ENCODE data around the gene SND1.

The SND1 gene

GRCh38 chr7:127732306-127732705, 80.3 kb downstream of the SND1 start:
- DNase-seq, result peak; percentile 26

GRCh38 chr7:127733986-127734385, 82.0 kb downstream of the SND1 start:
- DNase-seq, result no peak

- no peak for DNase-seq
These were observed 84.5 kb downstream of the SND1 start for GRCh38 chr7:127736511-127736910.

GRCh38 chr7:127738859-127739258, 86.9 kb downstream of the SND1 start:
- DNase-seq, result no peak

- DNase-seq, result no peak
These were observed 89.9 kb downstream of the SND1 start for GRCh38 chr7:127741764-127742375.

GRCh38 chr7:127745445-127745844, 93.5 kb downstream of the SND1 start:
- no peak for DNase-seq

GRCh38 chr7:127751062-127751461, 99.1 kb downstream of the SND1 start:
- no peak for DNase-seq

GRCh38 chr7:127751490-127752448, 99.8 kb downstream of the SND1 start:
- no peak for DNase-seq

GRCh38 chr7:127752829-127753228, 100.8 kb downstream of the SND1 start:
- DNase-seq, result no peak

GRCh38 chr7:127754457-127754856, 102.5 kb downstream of the SND1 start:
- no peak for DNase-seq

- DNase-seq, result no peak
These were observed 103.5 kb downstream of the SND1 start for GRCh38 chr7:127755521-127755920.

- no peak for DNase-seq
These were observed 104.0 kb downstream of the SND1 start for GRCh38 chr7:127755965-127756364.

- no peak for DNase-seq
These were observed 106.1 kb downstream of the SND1 start for GRCh38 chr7:127758105-127758504.

GRCh38 chr7:127758845-127759244, 106.9 kb downstream of the SND1 start:
- no peak for DNase-seq

- DNase-seq, result no peak
These were observed 108.0 kb downstream of the SND1 start for GRCh38 chr7:127759945-127760421.

GRCh38 chr7:127760436-127761031, 108.5 kb downstream of the SND1 start:
- no peak for DNase-seq

- DNase-seq, result no peak
These were observed 109.2 kb downstream of the SND1 start for GRCh38 chr7:127761196-127761595.

GRCh38 chr7:127764681-127765080, 112.7 kb downstream of the SND1 start:
- no peak for DNase-seq

GRCh38 chr7:127765150-127765549, 113.2 kb downstream of the SND1 start:
- DNase-seq, result no peak

- DNase-seq, result no peak
These were observed 115.0 kb downstream of the SND1 start for GRCh38 chr7:127766831-127767459.

GRCh38 chr7:127768241-127768640, 116.2 kb downstream of the SND1 start:
- DNase-seq, result no peak

- no peak for DNase-seq
These were observed 117.1 kb downstream of the SND1 start for GRCh38 chr7:127769137-127769536.
